Thyroid gland (tissue), 4 donors: Measurements from ENCODE around the gene TCEA2.

Source experiments
- POLR2A ChIP-seq, 2 donors: fragments of 450-650 bp; IDR thresholded peaks; one replicate each; pipeline ENCODE4 v1.6.1; 2017; ENCODE audit warnings: antibody characterized with exemption in 2 of 2, mild to moderate bottlenecking in 2 of 2, moderate library complexity in 1 of 2
- TF ChIP-seq, protein P1 (sequence below), 6 experiments: fragments of 200-600 bp in 3 of 6; fragments of 450-650 bp in 3 of 6; sonication (generic) in 3 of 6; IDR thresholded peaks; one replicate each; pipeline ENCODE4 v1.5.1; 2016 to 2019; ENCODE audit warnings: antibody characterized with exemption in 6 of 6, mild to moderate bottlenecking in 2 of 6, inconsistent platforms in 1 of 6, moderate library complexity in 1 of 6

GRCh38 chr20:64047968-64048401 lies 15.0 kb upstream of the TCEA2 start:
- TF ChIP-seq, protein P1, sequence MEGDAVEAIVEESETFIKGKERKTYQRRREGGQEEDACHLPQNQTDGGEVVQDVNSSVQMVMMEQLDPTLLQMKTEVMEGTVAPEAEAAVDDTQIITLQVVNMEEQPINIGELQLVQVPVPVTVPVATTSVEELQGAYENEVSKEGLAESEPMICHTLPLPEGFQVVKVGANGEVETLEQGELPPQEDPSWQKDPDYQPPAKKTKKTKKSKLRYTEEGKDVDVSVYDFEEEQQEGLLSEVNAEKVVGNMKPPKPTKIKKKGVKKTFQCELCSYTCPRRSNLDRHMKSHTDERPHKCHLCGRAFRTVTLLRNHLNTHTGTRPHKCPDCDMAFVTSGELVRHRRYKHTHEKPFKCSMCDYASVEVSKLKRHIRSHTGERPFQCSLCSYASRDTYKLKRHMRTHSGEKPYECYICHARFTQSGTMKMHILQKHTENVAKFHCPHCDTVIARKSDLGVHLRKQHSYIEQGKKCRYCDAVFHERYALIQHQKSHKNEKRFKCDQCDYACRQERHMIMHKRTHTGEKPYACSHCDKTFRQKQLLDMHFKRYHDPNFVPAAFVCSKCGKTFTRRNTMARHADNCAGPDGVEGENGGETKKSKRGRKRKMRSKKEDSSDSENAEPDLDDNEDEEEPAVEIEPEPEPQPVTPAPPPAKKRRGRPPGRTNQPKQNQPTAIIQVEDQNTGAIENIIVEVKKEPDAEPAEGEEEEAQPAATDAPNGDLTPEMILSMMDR (IDR thresholded peaks at IDR 0.05): no peak
- no peak for TF ChIP-seq POLR2A (IDR thresholded peaks at IDR 0.05)
